ENCODE results near the gene DPF3. TPM values are rescaled to one million over a fixed set of nuclear protein-coding genes. Genes with fewer than 3 reads are reported as not detected.

The DPF3 gene
- total and polyA plus RNA-seq, 2 of the 13 experiments (the other 11 are each of a cell fraction or from before 2014, with no cell fraction given) = 0.09 to 0.60 TPM

- TF ChIP-seq ZNF446 (CRISPR knock-in tag; IDR thresholded peaks at IDR 0.05) = no peak
- no peak for TF ChIP-seq ZNF557 (CRISPR knock-in tag; IDR thresholded peaks at IDR 0.05)
- TF ChIP-seq ZNF776 (CRISPR knock-in tag; IDR thresholded peaks at IDR 0.05) = no peak
Observed at GRCh38 chr14:72610831-72611200, 283.1 kb downstream of the DPF3 start (continued).

GRCh38 chr14:72610096-72610830, 283.6 kb downstream of the DPF3 start:
- no peaks in the 10 kb centered on the region for H4K20me1 ChIP-seq (ENCODE audit: insufficient read depth, low read length)
- BruUV-seq (replicated peaks) = no TSS peak
- in situ Hi-C loops (cut with HindIII; ENCODE audit: extremely low pct_ligation_motif_present, low pct_unique_long_range_greater_than_20kb) = no loop called here
- no peaks in the 10 kb centered on the region for H3K4me1 ChIP-seq (ENCODE audit: insufficient read depth, low read length)
- no peak overlapping the region for H3K9ac ChIP-seq (ENCODE audit: insufficient read depth, low read depth, low read length)
- no peak for FAIRE-seq
- H2AFZ ChIP-seq (ENCODE audit: low read length) = no peak overlapping the region
- no peak overlapping the region for H3K27ac ChIP-seq (ENCODE audit: extremely low read length, insufficient read depth, low read length)
- intact Hi-C loops (cut with micrococcal nuclease; ENCODE audit: unreplicated experiment) = no loop called here
- no peak for ATAC-seq
- ChIA-PET CTCF (ENCODE audit: low intra/inter-chr PET ratio, low total read pairs) (no interaction called here), POLR2A (no interaction called here)
- WGBS (ENCODE audit: low lambda C conversion rate) = 34% methylated on average over 7 of the region's 12 CpGs
- H3K4me2 ChIP-seq (ENCODE audit: low read depth, low read length) = no peak overlapping the region
- H3K9me3 ChIP-seq (ENCODE audit: low read length) = no peaks in the 10 kb centered on the region
- H3K4me3 ChIP-seq (replicated peaks in 1 of 3; ENCODE audit: insufficient read depth in 1 of 3, low read depth in 2 of 3, low read length in 3 of 3) = no peak overlapping the region
- H3K79me2 ChIP-seq (ENCODE audit: insufficient read depth, low read length) = no peaks in the 10 kb centered on the region
- DNase-seq (ENCODE audit: low spot score) = no peak
- H3K27me3 ChIP-seq (ENCODE audit: control insufficient read depth in 1 of 2, insufficient read depth in 2 of 2, low read length in 2 of 2) = peaks cover 2 to 25% of the 10 kb centered on the region in 2 experiments; a peak in 3 of 5 replicates
- no peaks in the 10 kb centered on the region for H3K36me3 ChIP-seq (replicated peaks in 1 of 2; ENCODE audit: control insufficient read depth in 1 of 2, insufficient read depth in 2 of 2, low read length in 2 of 2)
- TF ChIP-seq STAG1 (CRISPR knock-in tag; IDR thresholded peaks at IDR 0.05) (no peak), ETV5 (CRISPR knock-in tag; IDR thresholded peaks at IDR 0.05; ENCODE audit: borderline replicate concordance) (no peak), ZNF317 (CRISPR knock-in tag; IDR thresholded peaks at IDR 0.05) (no peak), U2AF2 (IDR thresholded peaks at IDR 0.05; ENCODE audit: low read depth, low read length) (no peak), ZNF256 (CRISPR knock-in tag; conservative IDR thresholded peaks at IDR 0.05) (no peak), SKI (IDR thresholded peaks at IDR 0.05; ENCODE audit: partially characterized antibody) (no peak), ATF1 (CRISPR knock-in tag; IDR thresholded peaks at IDR 0.05) (no peak), MTF1 (CRISPR knock-in tag; IDR thresholded peaks at IDR 0.05) (no peak), TMF1 (CRISPR knock-in tag; IDR thresholded peaks at IDR 0.05; ENCODE audit: low read depth) (no peak), MYC (CRISPR knock-in tag; IDR thresholded peaks at IDR 0.05; ENCODE audit: borderline replicate concordance) (no peak), ZBTB8A (CRISPR knock-in tag; IDR thresholded peaks at IDR 0.05; ENCODE audit: borderline replicate concordance, low read depth) (no peak), HMGA1 (CRISPR knock-in tag; conservative IDR thresholded peaks at IDR 0.05) (no peak), ZNF124 (CRISPR knock-in tag; IDR thresholded peaks at IDR 0.05) (no peak), ZNF12 (CRISPR knock-in tag; IDR thresholded peaks at IDR 0.05) (no peak), PBX2 (CRISPR knock-in tag; IDR thresholded peaks at IDR 0.05) (no peak)
- TF ChIP-seq, protein P1, sequence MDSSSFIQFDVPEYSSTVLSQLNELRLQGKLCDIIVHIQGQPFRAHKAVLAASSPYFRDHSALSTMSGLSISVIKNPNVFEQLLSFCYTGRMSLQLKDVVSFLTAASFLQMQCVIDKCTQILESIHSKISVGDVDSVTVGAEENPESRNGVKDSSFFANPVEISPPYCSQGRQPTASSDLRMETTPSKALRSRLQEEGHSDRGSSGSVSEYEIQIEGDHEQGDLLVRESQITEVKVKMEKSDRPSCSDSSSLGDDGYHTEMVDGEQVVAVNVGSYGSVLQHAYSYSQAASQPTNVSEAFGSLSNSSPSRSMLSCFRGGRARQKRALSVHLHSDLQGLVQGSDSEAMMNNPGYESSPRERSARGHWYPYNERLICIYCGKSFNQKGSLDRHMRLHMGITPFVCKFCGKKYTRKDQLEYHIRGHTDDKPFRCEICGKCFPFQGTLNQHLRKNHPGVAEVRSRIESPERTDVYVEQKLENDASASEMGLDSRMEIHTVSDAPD (CRISPR knock-in tag; IDR thresholded peaks at IDR 0.05) = no peak
- TF ChIP-seq, protein P2, sequence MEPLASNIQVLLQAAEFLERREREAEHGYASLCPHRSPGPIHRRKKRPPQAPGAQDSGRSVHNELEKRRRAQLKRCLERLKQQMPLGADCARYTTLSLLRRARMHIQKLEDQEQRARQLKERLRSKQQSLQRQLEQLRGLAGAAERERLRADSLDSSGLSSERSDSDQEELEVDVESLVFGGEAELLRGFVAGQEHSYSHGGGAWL (CRISPR knock-in tag; IDR thresholded peaks at IDR 0.05) = no peak
- TF ChIP-seq, protein P3, sequence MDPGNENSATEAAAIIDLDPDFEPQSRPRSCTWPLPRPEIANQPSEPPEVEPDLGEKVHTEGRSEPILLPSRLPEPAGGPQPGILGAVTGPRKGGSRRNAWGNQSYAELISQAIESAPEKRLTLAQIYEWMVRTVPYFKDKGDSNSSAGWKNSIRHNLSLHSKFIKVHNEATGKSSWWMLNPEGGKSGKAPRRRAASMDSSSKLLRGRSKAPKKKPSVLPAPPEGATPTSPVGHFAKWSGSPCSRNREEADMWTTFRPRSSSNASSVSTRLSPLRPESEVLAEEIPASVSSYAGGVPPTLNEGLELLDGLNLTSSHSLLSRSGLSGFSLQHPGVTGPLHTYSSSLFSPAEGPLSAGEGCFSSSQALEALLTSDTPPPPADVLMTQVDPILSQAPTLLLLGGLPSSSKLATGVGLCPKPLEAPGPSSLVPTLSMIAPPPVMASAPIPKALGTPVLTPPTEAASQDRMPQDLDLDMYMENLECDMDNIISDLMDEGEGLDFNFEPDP (CRISPR knock-in tag; conservative IDR thresholded peaks at IDR 0.05) = no peak
